Upper lobe of left lung (tissue), 6 donors: ENCODE data around the gene PNLIPRP3. TPM values are rescaled to one million over a fixed set of nuclear protein-coding genes. Genes with fewer than 3 reads are reported as not detected.
A peak's percentile ranks its signal among the peaks of the same experiment; 100 is the strongest.

Source experiments
- ATAC-seq, 2 donors: fragments of 200-7000 bp; cut with Tn5 transposase; one replicate each; pipeline ENCODE4 v1.9.1; 2022; ENCODE audit warnings: mild to moderate bottlenecking in 2 of 2, moderate library complexity in 2 of 2; ENCODE audit not compliant: low FRiP score in 2 of 2
- DNase-seq, 2 donors: peaks; one replicate each; pipeline ENCODE4 v3.0.0-alpha.2; 2019 to 2020
- H3K27ac ChIP-seq, 4 donors: fragments of 200-600 bp; sonication (generic); one replicate each; pipeline ENCODE4 v1.5.1; 2016 to 2019
- H3K27me3 ChIP-seq, 4 donors: fragments of 200-600 bp; sonication (generic); one replicate each; pipeline ENCODE4 v1.5.1; 2017 to 2019
- H3K36me3 ChIP-seq, 4 donors: fragments of 200-600 bp; sonication (generic); one replicate each; pipeline ENCODE4 v1.5.1; 2016 to 2019
- H3K4me1 ChIP-seq, 4 donors: fragments of 200-600 bp; sonication (generic); one replicate each; pipeline ENCODE4 v1.5.1; 2018 to 2019
- H3K4me3 ChIP-seq, 4 donors: fragments of 200-600 bp; sonication (generic); one replicate each; pipeline ENCODE4 v1.5.1; 2017 to 2019; ENCODE audit warnings: mild to moderate bottlenecking in 2 of 4, moderate library complexity in 1 of 4
- H3K9me3 ChIP-seq, 4 donors: fragments of 200-600 bp; sonication (generic); one replicate each; pipeline ENCODE4 v1.5.1; 2018 to 2019
- EP300 ChIP-seq, 4 donors: sonication (generic); formaldehyde crosslinking; IDR thresholded peaks; one replicate each; pipeline ENCODE4 v1.5.1; 2017; ENCODE audit warnings: antibody characterized with exemption in 4 of 4, control low read depth in 2 of 4
- POLR2A ChIP-seq, 4 donors: fragments of 450-650 bp; IDR thresholded peaks; one replicate each; pipeline ENCODE4 v1.5.1; 2016 to 2017; ENCODE audit warnings: antibody characterized with exemption in 4 of 4, mild to moderate bottlenecking in 2 of 4
- POLR2AphosphoS5 ChIP-seq, 2 donors: sonication (generic); formaldehyde crosslinking; IDR thresholded peaks; one replicate each; pipeline ENCODE4 v1.5.1; 2017; ENCODE audit warnings: antibody characterized with exemption in 2 of 2
- WGBS, 2 donors: methylation state at CpG; one replicate each; pipeline ENCODE4 v1.1.5; 2017 to 2018; 5-methylcytosine and 5-hydroxymethylcytosine counted together
- total RNA-seq, 6 donors: library from RNA; depleted of rRNA in 4 of 6; stranded (reverse); fragments of >200 nt in 4 of 6; gene quantifications; one replicate each; pipeline versions ENCODE4 v1.1.0 to v1.2.1, GENCODE V29; 2016 to 2021
- TF ChIP-seq, protein P1 (sequence below), 6 experiments: fragments of 450-650 bp in 4 of 6; fragments of 200-600 bp in 2 of 6; sonication (generic) in 2 of 6; IDR thresholded peaks; one replicate each; pipeline ENCODE4 v1.5.1; 2016 to 2019; ENCODE audit warnings: antibody characterized with exemption in 6 of 6
- donor health status: DM: no; HTN: no; CAD: no; lungs with moderate emphysema.
- donor health status: DM: no; HTN: yes; CAD: no; lungs with severe emphysema.

PNLIPRP3 gene
- total RNA-seq, 6 donors from 2014 or later = 0.20 to 0.22 TPM; not detected in 4

DNA sequence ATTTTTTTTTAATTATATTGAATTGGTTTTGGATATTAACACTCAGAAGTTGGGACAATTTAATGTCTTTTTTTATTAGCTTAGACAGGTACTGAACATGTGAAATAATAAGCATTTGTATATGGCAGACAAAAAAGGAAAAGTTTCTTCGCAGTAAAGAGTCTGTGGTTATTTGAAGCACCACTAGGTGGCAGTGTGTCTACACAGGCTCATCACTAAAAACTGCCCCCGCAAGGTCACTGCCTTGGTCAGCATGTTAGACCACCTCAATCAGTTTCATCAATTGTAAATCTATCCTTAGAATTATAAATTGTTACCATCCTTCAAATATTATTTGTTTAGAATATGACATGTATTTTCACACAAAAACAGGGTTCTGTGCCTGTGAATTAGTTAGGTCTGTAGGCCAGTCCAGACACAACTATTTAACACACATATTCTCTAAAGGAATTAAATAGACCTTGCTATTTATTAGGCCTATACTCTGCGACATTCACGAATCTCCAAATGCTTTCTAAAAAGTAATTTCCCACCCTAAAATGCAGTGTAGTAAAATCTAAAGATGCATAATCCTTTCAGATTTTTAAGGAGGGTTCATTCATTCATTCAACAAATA lies 17.0 kb downstream of the PNLIPRP3 start:
- ATAC-seq (no peak), DNase-seq (no peak)
- Histone ChIP-seq H3K27me3 (no peaks in the 10 kb centered on the region), H3K4me3 (no peak overlapping the region), H3K4me1 (no peaks in the 10 kb centered on the region), H3K9me3 (no peaks in the 10 kb centered on the region), H3K27ac (no peak overlapping the region), H3K36me3 (no peaks in the 10 kb centered on the region)
- no peak for TF ChIP-seq EP300 (IDR thresholded peaks at IDR 0.05)
- TF ChIP-seq, protein P1, sequence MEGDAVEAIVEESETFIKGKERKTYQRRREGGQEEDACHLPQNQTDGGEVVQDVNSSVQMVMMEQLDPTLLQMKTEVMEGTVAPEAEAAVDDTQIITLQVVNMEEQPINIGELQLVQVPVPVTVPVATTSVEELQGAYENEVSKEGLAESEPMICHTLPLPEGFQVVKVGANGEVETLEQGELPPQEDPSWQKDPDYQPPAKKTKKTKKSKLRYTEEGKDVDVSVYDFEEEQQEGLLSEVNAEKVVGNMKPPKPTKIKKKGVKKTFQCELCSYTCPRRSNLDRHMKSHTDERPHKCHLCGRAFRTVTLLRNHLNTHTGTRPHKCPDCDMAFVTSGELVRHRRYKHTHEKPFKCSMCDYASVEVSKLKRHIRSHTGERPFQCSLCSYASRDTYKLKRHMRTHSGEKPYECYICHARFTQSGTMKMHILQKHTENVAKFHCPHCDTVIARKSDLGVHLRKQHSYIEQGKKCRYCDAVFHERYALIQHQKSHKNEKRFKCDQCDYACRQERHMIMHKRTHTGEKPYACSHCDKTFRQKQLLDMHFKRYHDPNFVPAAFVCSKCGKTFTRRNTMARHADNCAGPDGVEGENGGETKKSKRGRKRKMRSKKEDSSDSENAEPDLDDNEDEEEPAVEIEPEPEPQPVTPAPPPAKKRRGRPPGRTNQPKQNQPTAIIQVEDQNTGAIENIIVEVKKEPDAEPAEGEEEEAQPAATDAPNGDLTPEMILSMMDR (IDR thresholded peaks at IDR 0.05) = peak in 5 of 6 experiments; percentile 34 to 58 (median 40)
- 34 to 42% methylated on average over 4 of the region's 4 CpGs for WGBS, 2 donors

DNA sequence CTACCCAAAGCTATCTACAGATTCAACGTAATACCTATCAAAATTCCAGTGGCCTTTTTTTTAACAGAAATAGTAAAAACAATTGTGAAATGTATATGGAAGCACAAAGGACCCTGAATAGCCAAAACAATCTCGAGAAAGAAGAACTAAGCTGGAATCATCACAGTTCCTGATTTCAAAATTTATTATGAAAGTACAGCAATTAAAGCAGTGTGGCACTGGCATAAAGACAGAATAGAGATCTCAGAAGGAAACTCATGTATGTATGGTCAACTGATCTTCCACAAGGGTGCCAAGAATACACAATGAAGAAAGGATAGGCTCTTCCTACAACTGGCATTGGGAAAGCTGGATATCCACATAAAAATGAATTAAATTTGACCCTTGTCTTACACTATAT lies 23.2 kb downstream of the PNLIPRP3 start:
- Histone ChIP-seq H3K4me1 (no peaks in the 10 kb centered on the region), H3K27ac (no peak overlapping the region), H3K4me3 (no peak overlapping the region), H3K27me3 (no peaks in the 10 kb centered on the region), H3K9me3 (no peaks in the 10 kb centered on the region), H3K36me3 (no peaks in the 10 kb centered on the region)
- ATAC-seq (no peak), DNase-seq (no peak)
- WGBS, 2 donors = 54% methylated on average over 2 of the region's 2 CpGs
- no peak for TF ChIP-seq POLR2A (IDR thresholded peaks at IDR 0.05)
- TF ChIP-seq POLR2AphosphoS5 (IDR thresholded peaks at IDR 0.05) = no peak
- no peak for TF ChIP-seq EP300 (IDR thresholded peaks at IDR 0.05)
- TF ChIP-seq, protein P1 (IDR thresholded peaks at IDR 0.05) = no peak

DNA sequence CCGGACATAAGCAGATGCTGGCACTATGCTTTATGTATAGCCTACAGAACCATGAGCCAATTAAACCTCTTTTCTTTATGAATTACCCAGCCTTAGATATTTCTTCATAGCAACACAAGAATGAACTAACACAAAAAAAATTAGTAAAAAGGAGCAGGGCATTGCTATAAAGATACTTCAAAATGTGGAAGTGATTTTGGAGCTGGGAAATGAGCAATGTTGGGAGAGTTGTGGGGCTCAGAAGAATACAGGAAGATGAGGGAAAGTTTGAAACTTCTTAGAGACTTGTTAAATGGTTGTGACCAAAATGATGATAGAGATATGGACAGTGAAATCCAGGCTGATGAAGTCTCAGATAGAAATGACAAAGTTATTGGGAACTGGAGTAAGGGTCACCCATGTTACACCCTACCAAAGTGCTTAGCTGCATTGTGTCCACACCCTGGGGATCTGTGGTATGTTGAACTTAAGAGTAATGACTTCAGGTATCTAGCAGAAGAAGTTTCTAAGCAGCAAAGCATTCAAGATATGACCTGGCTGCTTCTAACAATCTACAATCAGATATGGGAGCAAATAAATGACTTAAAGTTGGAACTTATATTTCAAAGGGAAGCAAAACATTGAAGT lies 24.2 kb downstream of the PNLIPRP3 start:
- no peak for DNase-seq
- H3K27me3 ChIP-seq = no peaks in the 10 kb centered on the region
- no peak overlapping the region for H3K27ac ChIP-seq
- no peaks in the 10 kb centered on the region for H3K36me3 ChIP-seq
- WGBS, 2 donors = 0 to 3% methylated on average over 1 of the region's 1 CpG
- ATAC-seq = no peak
- H3K9me3 ChIP-seq = no peaks in the 10 kb centered on the region
- no peak overlapping the region for H3K4me3 ChIP-seq
- no peaks in the 10 kb centered on the region for H3K4me1 ChIP-seq
- no peak for TF ChIP-seq POLR2A (IDR thresholded peaks at IDR 0.05)
- TF ChIP-seq POLR2AphosphoS5 (IDR thresholded peaks at IDR 0.05) = no peak
- TF ChIP-seq, protein P1 (IDR thresholded peaks at IDR 0.05) = no peak
- TF ChIP-seq EP300 (IDR thresholded peaks at IDR 0.05) = no peak

DNA sequence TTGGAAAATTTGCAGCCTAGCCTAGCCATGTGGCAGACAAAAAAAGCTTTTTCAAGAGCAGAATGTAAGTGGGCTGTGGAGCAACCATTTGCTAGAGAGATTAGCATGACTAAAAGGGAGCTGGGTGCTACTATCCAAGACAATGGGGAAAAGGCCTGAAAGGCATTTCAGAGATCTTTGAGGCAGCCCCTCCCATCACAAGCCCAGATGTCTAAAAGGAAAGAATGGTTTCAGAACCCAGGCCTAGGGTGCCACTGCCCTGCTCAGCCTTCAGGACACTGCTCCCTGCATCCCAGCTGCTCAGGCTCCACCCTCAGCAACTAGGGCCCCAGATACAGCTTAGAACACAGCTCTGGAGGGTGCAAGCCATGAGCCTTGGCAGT lies 24.7 kb downstream of the PNLIPRP3 start:
- DNase-seq (no peak), ATAC-seq (peak in 1 of 2 donors; percentile 37)
- no peaks in the 10 kb centered on the region for H3K9me3 ChIP-seq
- no peaks in the 10 kb centered on the region for H3K27me3 ChIP-seq
- no peak overlapping the region for H3K27ac ChIP-seq
- H3K36me3 ChIP-seq = no peaks in the 10 kb centered on the region
- no peaks in the 10 kb centered on the region for H3K4me1 ChIP-seq
- no peak for TF ChIP-seq EP300 (IDR thresholded peaks at IDR 0.05)
- no peak for TF ChIP-seq POLR2AphosphoS5 (IDR thresholded peaks at IDR 0.05)
- TF ChIP-seq, protein P1 (IDR thresholded peaks at IDR 0.05) = no peak
- no peak for TF ChIP-seq POLR2A (IDR thresholded peaks at IDR 0.05)
- H3K4me3 ChIP-seq = no peak overlapping the region

DNA sequence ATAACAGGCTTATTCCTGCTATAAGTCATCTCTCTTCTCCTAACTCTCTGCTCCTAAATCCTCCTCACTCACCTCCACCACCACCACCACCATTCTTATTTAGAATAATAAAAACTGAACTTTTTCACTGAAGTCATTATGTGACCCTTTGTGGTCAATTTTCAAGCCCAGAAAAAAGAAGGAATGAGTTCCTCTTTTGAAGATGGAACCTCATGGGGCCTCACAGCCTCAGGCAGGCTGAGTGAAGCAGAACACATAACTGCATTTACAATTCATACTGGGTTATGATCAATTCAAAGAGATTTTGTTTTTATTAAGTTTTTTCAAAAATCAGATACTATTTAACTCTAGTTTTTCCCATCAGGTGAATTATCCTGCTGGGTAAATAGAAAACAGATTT lies 29.8 kb downstream of the PNLIPRP3 start:
- no peak for ATAC-seq
- Histone ChIP-seq H3K27me3 (no peaks in the 10 kb centered on the region), H3K36me3 (no peaks in the 10 kb centered on the region), H3K4me3 (no peak overlapping the region), H3K27ac (no peak overlapping the region), H3K9me3 (no peaks in the 10 kb centered on the region), H3K4me1 (no peaks in the 10 kb centered on the region)
- TF ChIP-seq POLR2AphosphoS5 (IDR thresholded peaks at IDR 0.05) = no peak
- no peak for TF ChIP-seq EP300 (IDR thresholded peaks at IDR 0.05)
- TF ChIP-seq, protein P1 (IDR thresholded peaks at IDR 0.05) = no peak
- TF ChIP-seq POLR2A (IDR thresholded peaks at IDR 0.05) = no peak
- DNase-seq = no peak
